ENCODE measurements around the gene WDR36. TPM values are rescaled to one million over a fixed set of nuclear protein-coding genes. Genes with fewer than 3 reads are reported as not detected.

WDR36 gene
- total and polyA plus RNA-seq, 7 experiments from 2014 or later = 24.4 to 37.4 (median 29.7) TPM

- Mint-ChIP-seq H3K9me3 (no peaks in the 10 kb centered on the region), H3K4me3 (no peak overlapping the region), H3K27ac (no peak overlapping the region), H3K36me3 (peaks cover 4 to 49% (median 20%) of the 10 kb centered on the region in 5 donors), H3K27me3 (no peaks in the 10 kb centered on the region), H3K4me1 (peaks cover 0 to 9% (median 0%) of the 10 kb centered on the region in 7 donors)
- Histone ChIP-seq H3K27ac (ENCODE audit: low read depth, low read length) (no peak overlapping the region), H3K27me3 (ENCODE audit: control insufficient read depth in 2 of 2, insufficient read depth in 2 of 2, low read length in 2 of 2) (no peaks in the 10 kb centered on the region), H3K9me3 (ENCODE audit: control insufficient read depth in 2 of 3, low read length in 3 of 3) (no peaks in the 10 kb centered on the region), H3K4me3 (ENCODE audit: low read length) (no peak overlapping the region), H3K4me1 (ENCODE audit: control insufficient read depth in 2 of 2, insufficient read depth in 2 of 2, low read length in 2 of 2) (no peaks in the 10 kb centered on the region), H3K36me3 (ENCODE audit: control insufficient read depth in 2 of 3, insufficient read depth in 3 of 3, low read length in 3 of 3) (peaks cover 11 to 58% (median 17%) of the 10 kb centered on the region in 3 experiments)
- intact Hi-C loops (cut with micrococcal nuclease) = no loop called here
- DNase-seq = no peak
- peak; percentile 57 for ATAC-seq
- ChIA-PET CTCF (no interaction called here), POLR2A (no interaction called here)
Measured at GRCh38 chr5:111116550-111116949, 24.4 kb downstream of the WDR36 start.

DNA sequence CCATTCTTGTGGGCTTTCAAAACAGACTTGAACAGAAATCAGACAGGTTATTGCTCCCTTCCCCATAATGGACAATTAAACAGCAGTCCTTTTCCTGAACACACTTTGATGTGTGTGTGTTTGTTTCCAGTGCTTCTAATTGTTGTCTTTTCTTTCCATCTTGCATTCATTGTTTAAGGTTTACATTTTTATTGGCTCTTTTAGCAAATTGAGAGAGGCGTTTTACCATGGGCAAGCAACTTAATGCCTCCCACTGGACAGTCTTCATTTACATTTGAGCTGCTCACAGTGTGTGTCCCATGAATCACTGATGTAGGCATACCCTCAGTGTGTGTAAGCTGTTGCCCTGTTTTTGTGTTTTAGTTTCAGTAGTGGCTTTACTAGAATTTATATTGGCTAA, 25.0 kb downstream of the WDR36 start:
- DNase-seq (no peak), ATAC-seq (no peak)
- no peaks in the 10 kb centered on the region for H3K9me3 ChIP-seq (ENCODE audit: control insufficient read depth in 2 of 3, low read length in 3 of 3)
- intact Hi-C loops (cut with micrococcal nuclease) = no loop called here
- Mint-ChIP-seq H3K4me1 (peaks cover 0 to 9% (median 0%) of the 10 kb centered on the region in 7 donors), H3K36me3 (peaks cover 8 to 50% (median 25%) of the 10 kb centered on the region in 5 donors), H3K27me3 (no peaks in the 10 kb centered on the region), H3K9me3 (no peaks in the 10 kb centered on the region), H3K4me3 (no peak overlapping the region), H3K27ac (no peak overlapping the region)
- peaks cover 11 to 61% (median 22%) of the 10 kb centered on the region in 3 experiments for H3K36me3 ChIP-seq (ENCODE audit: control insufficient read depth in 2 of 3, insufficient read depth in 3 of 3, low read length in 3 of 3)
- ChIA-PET POLR2A (no interaction called here), CTCF (no interaction called here)
- H3K27me3 ChIP-seq (ENCODE audit: control insufficient read depth in 2 of 2, insufficient read depth in 2 of 2, low read length in 2 of 2) = no peaks in the 10 kb centered on the region
- H3K4me3 ChIP-seq (ENCODE audit: low read length) = no peak overlapping the region
- H3K4me1 ChIP-seq (ENCODE audit: control insufficient read depth in 2 of 2, insufficient read depth in 2 of 2, low read length in 2 of 2) = no peaks in the 10 kb centered on the region
- H3K27ac ChIP-seq (ENCODE audit: low read depth, low read length) = no peak overlapping the region

DNA sequence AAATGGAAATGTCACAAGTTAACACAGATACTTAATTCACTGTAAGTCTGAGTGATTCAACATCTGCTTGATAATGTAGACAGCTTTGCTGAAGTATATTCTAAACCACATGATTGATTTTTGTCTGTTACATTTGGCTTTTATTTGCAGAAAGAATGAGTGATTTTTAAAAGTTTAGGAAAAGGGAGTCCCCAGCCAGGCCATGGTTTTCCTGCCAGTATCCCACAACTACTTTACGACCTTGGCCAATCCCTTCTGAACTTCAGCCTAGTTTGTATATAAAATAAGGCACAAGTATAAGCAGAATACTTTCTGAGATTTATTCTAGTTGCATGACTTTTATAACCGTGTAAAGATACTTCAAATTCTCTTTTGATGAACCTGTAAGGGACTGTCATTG, 27.1 kb downstream of the WDR36 start:
- H3K27me3 ChIP-seq (ENCODE audit: control insufficient read depth in 2 of 2, insufficient read depth in 2 of 2, low read length in 2 of 2) = no peaks in the 10 kb centered on the region
- CTCF ChIA-PET = no interaction called here
- no peak overlapping the region for H3K4me3 ChIP-seq (ENCODE audit: low read length)
- Mint-ChIP-seq H3K4me3 (no peak overlapping the region), H3K36me3 (peaks cover 4 to 44% (median 21%) of the 10 kb centered on the region in 5 donors), H3K27me3 (no peaks in the 10 kb centered on the region), H3K9me3 (no peaks in the 10 kb centered on the region), H3K4me1 (peaks cover 0 to 9% (median 0%) of the 10 kb centered on the region in 7 donors), H3K27ac (no peak overlapping the region)
- H3K36me3 ChIP-seq (ENCODE audit: control insufficient read depth in 2 of 3, insufficient read depth in 3 of 3, low read length in 3 of 3) = peaks cover 15 to 57% (median 24%) of the 10 kb centered on the region in 3 experiments
- ATAC-seq (no peak), DNase-seq (no peak)
- POLR2A ChIA-PET = interaction anchor here (0.8 kb wide), 1 partner anchor 170 kb away, joined by 3 read pairs; no protein-coding TSS in a partner anchor
- no peaks in the 10 kb centered on the region for H3K9me3 ChIP-seq (ENCODE audit: control insufficient read depth in 2 of 3, low read length in 3 of 3)
- no peak overlapping the region for H3K27ac ChIP-seq (ENCODE audit: low read depth, low read length)
- H3K4me1 ChIP-seq (ENCODE audit: control insufficient read depth in 2 of 2, insufficient read depth in 2 of 2, low read length in 2 of 2) = no peaks in the 10 kb centered on the region
- intact Hi-C loops (cut with micrococcal nuclease) = no loop called here

DNA sequence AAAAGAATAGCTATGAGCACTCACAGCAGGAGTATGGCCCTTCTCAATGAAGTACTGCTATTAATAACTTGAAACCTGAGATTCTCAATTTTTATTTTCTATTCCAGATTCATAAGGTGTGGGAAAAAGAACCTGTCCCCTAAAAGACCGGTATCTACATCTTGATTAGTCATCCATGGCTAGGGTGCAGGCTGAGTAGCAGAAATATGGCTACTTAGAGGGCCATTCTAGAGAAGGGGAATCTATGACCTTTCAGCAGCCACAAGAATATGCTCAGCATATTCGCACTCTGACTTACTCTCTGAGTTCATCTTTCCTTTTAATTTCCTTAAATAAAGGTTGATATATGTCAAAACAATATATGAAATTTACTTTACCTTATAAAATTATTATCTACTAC, 27.7 kb downstream of the WDR36 start:
- H3K4me1 Mint-ChIP-seq = peaks cover 0 to 9% (median 0%) of the 10 kb centered on the region in 7 donors
- Histone ChIP-seq H3K4me1 (ENCODE audit: control insufficient read depth in 2 of 2, insufficient read depth in 2 of 2, low read length in 2 of 2) (no peaks in the 10 kb centered on the region), H3K27me3 (ENCODE audit: control insufficient read depth in 2 of 2, insufficient read depth in 2 of 2, low read length in 2 of 2) (no peaks in the 10 kb centered on the region), H3K36me3 (ENCODE audit: control insufficient read depth in 2 of 3, insufficient read depth in 3 of 3, low read length in 3 of 3) (peaks cover 18 to 54% (median 28%) of the 10 kb centered on the region in 3 experiments), H3K9me3 (ENCODE audit: control insufficient read depth in 2 of 3, low read length in 3 of 3) (no peaks in the 10 kb centered on the region), H3K27ac (ENCODE audit: low read depth, low read length) (no peak overlapping the region), H3K4me3 (ENCODE audit: low read length) (no peak overlapping the region)
- no peaks in the 10 kb centered on the region for H3K9me3 Mint-ChIP-seq
- DNase-seq = no peak
- H3K27ac Mint-ChIP-seq = no peak overlapping the region
- no peaks in the 10 kb centered on the region for H3K27me3 Mint-ChIP-seq
- intact Hi-C loops (cut with micrococcal nuclease) = no loop called here
- peaks cover 4 to 42% (median 20%) of the 10 kb centered on the region in 5 donors for H3K36me3 Mint-ChIP-seq
- ATAC-seq = no peak
- CTCF ChIA-PET = no interaction called here
- POLR2A ChIA-PET = no interaction called here
- H3K4me3 Mint-ChIP-seq = no peak overlapping the region

DNA sequence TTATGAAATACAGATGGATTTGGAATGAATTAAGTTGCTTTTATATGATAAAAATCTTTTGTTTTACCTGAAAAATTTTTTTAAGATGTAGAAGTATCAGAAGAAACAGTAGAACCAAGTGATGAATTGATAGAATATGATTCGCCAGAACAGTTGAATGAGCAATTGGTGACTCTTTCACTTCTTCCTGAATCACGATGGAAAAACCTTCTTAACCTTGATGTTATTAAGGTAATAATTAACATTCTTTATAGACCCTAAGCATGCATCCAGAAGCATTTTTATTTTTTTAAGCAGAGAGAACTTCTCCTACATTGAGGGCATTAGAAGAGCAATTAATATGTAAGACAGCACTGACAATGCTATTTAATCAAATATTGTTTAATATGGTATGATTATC, 28.8 kb downstream of the WDR36 start:
- H3K27ac ChIP-seq (ENCODE audit: low read depth, low read length) = no peak overlapping the region
- Mint-ChIP-seq H3K9me3 (no peaks in the 10 kb centered on the region), H3K4me1 (peaks cover 0 to 9% (median 0%) of the 10 kb centered on the region in 7 donors), H3K4me3 (no peak overlapping the region), H3K27me3 (no peaks in the 10 kb centered on the region), H3K27ac (no peak overlapping the region), H3K36me3 (peaks cover 4 to 42% (median 20%) of the 10 kb centered on the region in 5 donors)
- peaks cover 18 to 60% (median 32%) of the 10 kb centered on the region in 3 experiments for H3K36me3 ChIP-seq (ENCODE audit: control insufficient read depth in 2 of 3, insufficient read depth in 3 of 3, low read length in 3 of 3)
- no peaks in the 10 kb centered on the region for H3K27me3 ChIP-seq (ENCODE audit: control insufficient read depth in 2 of 2, insufficient read depth in 2 of 2, low read length in 2 of 2)
- POLR2A ChIA-PET = no interaction called here
- CTCF ChIA-PET = no interaction called here
- DNase-seq (no peak), ATAC-seq (no peak)
- no peaks in the 10 kb centered on the region for H3K9me3 ChIP-seq (ENCODE audit: control insufficient read depth in 2 of 3, low read length in 3 of 3)
- H3K4me3 ChIP-seq (ENCODE audit: low read length) = no peak overlapping the region
- intact Hi-C loops (cut with micrococcal nuclease) = no loop called here
- no peaks in the 10 kb centered on the region for H3K4me1 ChIP-seq (ENCODE audit: control insufficient read depth in 2 of 2, insufficient read depth in 2 of 2, low read length in 2 of 2)

- ChIA-PET CTCF (interaction anchor here (0.6 kb wide), 1 partner anchor 133 kb away, joined by 4 read pairs; no protein-coding TSS in a partner anchor), POLR2A (no interaction called here)
- no peak for ATAC-seq
- Mint-ChIP-seq H3K27me3 (no peaks in the 10 kb centered on the region), H3K27ac (no peak overlapping the region), H3K4me3 (no peak overlapping the region), H3K36me3 (peaks cover 9 to 51% (median 28%) of the 10 kb centered on the region in 5 donors), H3K9me3 (no peaks in the 10 kb centered on the region), H3K4me1 (peaks cover 0 to 7% (median 0%) of the 10 kb centered on the region in 7 donors)
- intact Hi-C loops (cut with micrococcal nuclease) = no loop called here
- no peak overlapping the region for H3K27ac ChIP-seq (ENCODE audit: low read depth, low read length)
- no peaks in the 10 kb centered on the region for H3K4me1 ChIP-seq (ENCODE audit: control insufficient read depth in 2 of 2, insufficient read depth in 2 of 2, low read length in 2 of 2)
- H3K36me3 ChIP-seq (ENCODE audit: control insufficient read depth in 2 of 3, insufficient read depth in 3 of 3, low read length in 3 of 3) = peaks cover 18 to 69% (median 32%) of the 10 kb centered on the region in 3 experiments
- H3K27me3 ChIP-seq (ENCODE audit: control insufficient read depth in 2 of 2, insufficient read depth in 2 of 2, low read length in 2 of 2) = no peaks in the 10 kb centered on the region
- H3K9me3 ChIP-seq (ENCODE audit: control insufficient read depth in 2 of 3, low read length in 3 of 3) = no peaks in the 10 kb centered on the region
- no peak for DNase-seq
- H3K4me3 ChIP-seq (ENCODE audit: low read length) = no peak overlapping the region
Measured at GRCh38 chr5:111121926-111122325, 29.8 kb downstream of the WDR36 start.

- Mint-ChIP-seq H3K9me3 (no peaks in the 10 kb centered on the region), H3K36me3 (peaks cover 9 to 52% (median 33%) of the 10 kb centered on the region in 5 donors), H3K27ac (no peak overlapping the region), H3K4me1 (peaks cover 0 to 5% (median 0%) of the 10 kb centered on the region in 7 donors), H3K4me3 (no peak overlapping the region), H3K27me3 (no peaks in the 10 kb centered on the region)
- Histone ChIP-seq H3K27ac (ENCODE audit: low read depth, low read length) (no peak overlapping the region), H3K9me3 (ENCODE audit: control insufficient read depth in 2 of 3, low read length in 3 of 3) (no peaks in the 10 kb centered on the region), H3K4me3 (ENCODE audit: low read length) (no peak overlapping the region), H3K36me3 (ENCODE audit: control insufficient read depth in 2 of 3, insufficient read depth in 3 of 3, low read length in 3 of 3) (peaks cover 18 to 68% (median 27%) of the 10 kb centered on the region in 3 experiments), H3K4me1 (ENCODE audit: control insufficient read depth in 2 of 2, insufficient read depth in 2 of 2, low read length in 2 of 2) (no peaks in the 10 kb centered on the region), H3K27me3 (ENCODE audit: control insufficient read depth in 2 of 2, insufficient read depth in 2 of 2, low read length in 2 of 2) (no peaks in the 10 kb centered on the region)
- POLR2A ChIA-PET = no interaction called here
- CTCF ChIA-PET = no interaction called here
- intact Hi-C loops (cut with micrococcal nuclease) = no loop called here
- no peak for ATAC-seq
- DNase-seq = no peak
Measured at GRCh38 chr5:111122398-111122797, 30.2 kb downstream of the WDR36 start.
